Myocyte (in vitro differentiated cells): ENCODE results near the gene TBXA2R. TPM values are rescaled to one million over a fixed set of nuclear protein-coding genes. Genes with fewer than 3 reads are reported as not detected.

Source experiments
- DNase-seq: peaks from one replicate; pipeline ENCODE4 v3.0.0-alpha.2; 2012; ENCODE audit warnings: low read depth
- total RNA-seq: library from RNA; depleted of rRNA; stranded (reverse); fragments of >200 nt; gene quantifications from 2 replicates; pipeline ENCODE4 v1.2.3, GENCODE V29; 2014

TBXA2R gene
- total RNA-seq, 1 donor from 2014 or later: 0.16 TPM

DNA sequence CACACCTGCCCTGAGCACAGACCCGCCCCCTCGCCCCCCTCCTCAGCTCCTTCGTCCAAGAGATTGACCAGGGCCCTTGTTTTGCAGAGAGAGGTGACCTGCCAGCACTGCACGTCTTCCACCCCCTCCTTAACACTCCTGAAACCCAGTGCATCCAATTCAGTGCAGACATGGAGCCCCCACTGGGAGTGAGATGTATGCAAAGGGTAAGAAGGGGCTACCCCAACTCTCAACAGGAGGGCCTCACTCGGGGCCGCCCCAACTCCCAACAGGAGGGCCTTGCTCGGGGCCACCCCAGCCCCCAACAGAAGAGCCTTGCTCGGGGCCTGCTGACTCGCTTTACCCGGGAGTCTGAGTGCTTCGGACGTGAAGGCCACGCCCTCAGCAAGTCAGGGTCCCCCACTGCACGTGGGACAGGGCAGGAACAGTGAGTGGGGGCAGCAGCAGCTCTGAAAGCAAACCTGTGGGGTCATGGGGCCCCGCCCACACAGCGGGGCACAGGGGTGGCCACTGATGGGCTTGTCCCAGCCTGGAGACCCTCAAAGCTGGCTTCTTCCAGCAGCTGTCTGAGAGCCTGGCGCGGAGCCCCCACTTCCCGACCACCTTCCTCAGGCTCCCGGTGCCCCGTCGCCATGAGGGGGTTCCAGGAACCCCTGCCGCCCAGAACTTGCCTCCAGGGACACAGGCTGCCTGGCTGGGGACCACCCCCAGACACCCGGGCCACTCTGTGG is 14.3 kb upstream of the TBXA2R start:
- no peak for DNase-seq

DNA sequence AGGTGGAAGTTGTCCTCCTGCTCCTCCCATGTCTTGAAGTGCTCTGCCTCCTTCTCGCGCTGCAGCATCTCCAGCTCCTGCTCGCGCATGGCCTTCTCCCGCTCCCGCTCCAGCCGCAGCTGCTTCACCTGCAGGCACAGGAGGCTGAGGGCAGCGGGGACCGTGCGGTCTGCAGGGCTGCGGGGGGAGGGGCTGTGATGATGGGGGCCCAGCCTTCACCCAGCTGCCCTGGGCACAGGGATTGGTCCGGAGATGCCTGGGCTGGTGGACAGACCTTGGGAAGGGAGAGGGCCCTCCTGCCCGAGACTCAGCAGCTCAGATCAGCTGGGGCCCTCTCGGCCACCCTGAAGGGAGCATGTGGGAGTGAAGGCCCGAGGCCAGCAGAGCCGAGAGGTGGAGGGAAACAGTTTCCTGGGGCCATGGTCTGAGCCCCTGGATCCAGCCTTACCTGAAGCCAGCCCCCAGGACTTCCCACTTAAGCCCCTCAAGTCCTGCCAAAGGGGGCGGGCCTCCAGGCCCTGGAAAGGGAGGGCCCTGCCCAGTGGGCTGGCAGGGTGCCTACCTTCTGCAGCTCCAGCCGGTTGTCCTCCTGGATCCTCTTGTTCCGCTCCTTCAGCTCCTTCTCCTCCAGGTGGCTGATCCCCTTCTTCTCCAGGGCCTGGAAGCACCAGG is 13.6 kb upstream of the TBXA2R start:
- no peak for DNase-seq

DNA sequence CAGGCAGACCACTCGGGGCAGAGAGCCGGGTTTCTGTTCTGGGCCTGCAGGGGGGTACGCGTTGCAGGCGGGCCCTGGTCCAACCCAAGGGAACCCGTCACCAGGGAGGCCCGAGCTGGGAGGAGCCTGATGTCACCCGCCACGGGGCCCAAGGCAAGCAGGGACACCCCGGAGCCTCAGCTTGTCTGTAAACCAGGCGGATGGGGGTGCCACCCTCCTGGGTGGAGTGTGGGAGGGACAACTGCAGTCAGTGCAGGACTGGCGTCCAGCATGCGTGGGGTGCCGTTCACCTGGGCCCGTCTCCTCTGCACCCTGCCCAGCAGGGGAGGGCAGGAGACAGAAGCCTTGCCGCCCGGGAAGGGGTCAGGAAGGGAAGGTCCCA is 12.9 kb upstream of the TBXA2R start:
- no peak for DNase-seq

DNA sequence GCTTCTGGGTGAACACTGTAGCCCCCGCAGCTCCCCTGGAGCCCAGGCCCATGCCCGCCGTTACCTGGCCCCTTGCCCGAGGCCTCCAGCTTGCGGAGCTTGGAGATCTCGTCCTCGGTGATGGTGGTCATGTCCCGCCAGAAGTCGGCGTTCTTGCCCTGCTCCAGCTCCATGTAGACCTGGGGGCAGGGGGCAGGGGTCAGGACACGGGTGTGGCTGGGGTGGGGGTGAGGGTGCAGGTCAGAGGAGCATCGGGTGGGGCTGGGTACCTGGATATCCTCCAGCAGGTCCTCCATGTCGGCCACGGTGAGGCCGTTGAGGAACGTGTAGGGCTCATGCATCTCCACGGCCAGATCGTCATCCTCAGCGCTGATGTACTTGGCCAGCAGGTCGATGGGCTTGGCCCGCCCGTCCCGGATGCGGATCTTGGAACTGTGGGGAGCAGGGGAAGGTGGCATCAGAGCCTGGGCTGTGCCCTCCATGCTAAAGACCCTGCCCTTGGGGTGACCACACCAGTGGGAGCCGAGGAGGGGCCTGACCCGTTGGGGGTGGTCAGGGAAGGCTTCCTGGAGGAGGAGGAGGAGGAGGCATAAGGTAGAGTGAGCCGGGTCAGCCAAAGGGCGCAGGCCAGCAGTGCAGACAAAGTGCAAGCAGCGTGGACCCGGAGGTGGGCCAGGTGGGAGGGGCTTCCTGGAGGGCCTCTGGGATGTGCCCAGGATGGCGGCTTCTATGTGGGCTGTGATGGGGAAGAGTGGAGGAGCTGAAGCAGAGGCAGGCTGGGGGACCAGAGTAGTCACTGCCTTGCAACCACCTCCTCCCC is 12.3 kb upstream of the TBXA2R start:
- no peak for DNase-seq

DNA sequence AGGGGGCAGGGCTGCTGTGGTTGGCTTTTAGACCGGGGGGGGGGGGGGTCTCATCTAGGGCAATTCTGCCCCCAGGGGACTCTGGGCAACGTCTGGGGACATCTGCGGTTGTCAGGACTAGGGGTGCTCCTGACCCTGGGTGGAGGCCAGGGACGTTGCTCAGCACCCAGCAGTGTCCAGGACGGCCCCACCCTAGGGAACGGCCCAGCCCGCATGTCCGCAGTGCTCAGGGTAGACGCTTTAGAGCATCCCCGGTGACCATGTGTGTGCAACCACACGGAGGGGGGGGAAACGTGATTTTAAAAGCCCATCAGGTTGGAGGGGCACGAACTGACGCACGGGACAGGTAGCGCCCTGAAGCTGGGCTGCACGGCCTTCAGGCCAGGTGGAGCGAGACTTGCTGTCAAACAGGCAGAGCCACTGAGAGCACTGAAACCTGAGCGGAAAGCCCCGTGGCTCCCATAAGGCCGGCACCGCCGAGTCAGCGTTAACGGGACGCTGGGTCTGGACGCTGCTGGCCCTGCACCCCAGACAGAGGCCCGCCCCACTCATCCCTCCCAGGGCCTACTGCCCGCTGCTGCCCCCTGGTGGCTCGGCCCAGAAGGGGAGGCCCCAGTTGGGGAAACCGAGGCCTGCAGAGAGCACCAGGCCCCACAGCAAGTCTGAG is 11.6 kb upstream of the TBXA2R start:
- peak; percentile 39 for DNase-seq

DNA sequence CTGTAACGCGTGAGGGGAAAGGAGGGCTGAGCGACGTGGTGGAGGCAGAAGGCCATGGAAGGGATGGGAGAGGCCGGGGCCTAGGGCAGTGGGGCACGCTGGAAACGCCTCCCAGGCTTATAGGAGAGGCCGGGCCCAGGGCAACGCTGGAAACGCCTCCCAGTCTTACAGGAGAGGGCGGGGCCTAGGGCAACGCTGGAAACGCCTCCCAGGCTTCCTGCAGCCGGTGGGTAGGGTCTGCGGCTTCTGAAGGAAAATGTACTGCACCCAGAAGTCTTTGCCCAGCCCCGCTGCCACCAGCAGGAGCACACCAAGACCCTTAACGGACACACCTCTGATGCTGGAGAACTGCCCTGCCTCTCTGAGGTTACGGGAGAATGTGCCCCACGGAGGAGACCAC is 10.8 kb upstream of the TBXA2R start:
- no peak for DNase-seq

DNA sequence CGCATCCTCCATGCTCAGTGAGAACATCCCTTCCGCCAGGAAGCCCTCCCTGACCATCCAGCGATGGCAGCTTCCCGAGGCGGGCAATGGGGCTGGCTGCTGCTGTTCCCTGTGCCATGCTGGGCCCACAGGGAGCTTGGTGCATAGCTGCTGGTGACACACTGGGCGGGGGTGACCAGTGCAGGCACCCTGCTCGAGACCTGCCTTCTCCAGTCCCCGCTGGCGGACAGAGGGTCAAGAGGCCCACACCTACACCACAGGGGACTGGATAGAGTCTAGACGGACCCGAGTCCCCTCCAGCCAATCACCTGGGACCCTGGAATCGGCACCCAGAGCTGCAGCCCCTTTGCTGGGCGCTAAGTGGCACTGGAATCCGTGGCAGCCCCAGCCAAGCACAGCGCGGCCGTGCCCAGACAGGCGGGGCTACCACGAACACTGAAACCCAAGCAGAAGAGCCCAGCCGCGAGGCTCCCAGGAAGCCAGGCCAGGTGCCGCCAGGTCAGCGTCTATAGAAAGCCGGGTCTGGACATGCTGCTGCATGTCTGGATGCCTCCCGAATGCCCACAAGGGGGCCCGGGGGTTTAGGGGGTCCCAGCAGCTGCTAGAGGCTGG is 9.0 kb upstream of the TBXA2R start:
- DNase-seq: no peak

DNA sequence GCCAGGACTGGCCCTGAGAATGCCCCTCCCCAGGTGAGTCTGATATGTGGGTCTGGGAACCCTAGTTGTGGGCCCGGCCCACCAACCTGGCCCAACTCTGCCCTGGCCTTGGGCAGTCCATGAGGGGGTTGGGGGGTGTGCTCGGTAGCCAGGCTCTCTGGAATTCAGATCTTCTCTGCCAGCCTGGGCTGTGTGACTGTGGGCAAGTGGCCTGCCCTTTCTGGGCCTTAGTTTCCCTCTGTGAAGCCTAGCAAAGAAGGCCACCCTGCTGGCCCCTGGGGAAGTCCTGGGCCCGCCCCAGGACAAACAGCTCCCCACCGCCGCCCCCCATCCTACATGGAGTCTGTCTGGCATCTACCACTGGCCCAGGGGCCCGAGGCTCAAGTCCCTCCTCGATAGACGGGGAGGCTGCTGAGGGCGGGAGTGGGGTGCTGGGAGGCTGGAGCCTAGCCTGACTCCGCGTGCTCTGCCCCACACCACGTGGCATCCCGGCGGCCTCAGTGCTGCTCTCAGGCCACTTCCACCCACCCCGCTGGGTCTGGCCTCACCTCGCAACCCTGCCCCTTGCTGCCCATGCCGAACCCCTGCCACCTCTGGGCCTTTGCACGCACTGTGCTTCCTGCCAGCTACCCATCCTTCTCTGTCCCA is 8.3 kb upstream of the TBXA2R start:
- no peak for DNase-seq

DNA sequence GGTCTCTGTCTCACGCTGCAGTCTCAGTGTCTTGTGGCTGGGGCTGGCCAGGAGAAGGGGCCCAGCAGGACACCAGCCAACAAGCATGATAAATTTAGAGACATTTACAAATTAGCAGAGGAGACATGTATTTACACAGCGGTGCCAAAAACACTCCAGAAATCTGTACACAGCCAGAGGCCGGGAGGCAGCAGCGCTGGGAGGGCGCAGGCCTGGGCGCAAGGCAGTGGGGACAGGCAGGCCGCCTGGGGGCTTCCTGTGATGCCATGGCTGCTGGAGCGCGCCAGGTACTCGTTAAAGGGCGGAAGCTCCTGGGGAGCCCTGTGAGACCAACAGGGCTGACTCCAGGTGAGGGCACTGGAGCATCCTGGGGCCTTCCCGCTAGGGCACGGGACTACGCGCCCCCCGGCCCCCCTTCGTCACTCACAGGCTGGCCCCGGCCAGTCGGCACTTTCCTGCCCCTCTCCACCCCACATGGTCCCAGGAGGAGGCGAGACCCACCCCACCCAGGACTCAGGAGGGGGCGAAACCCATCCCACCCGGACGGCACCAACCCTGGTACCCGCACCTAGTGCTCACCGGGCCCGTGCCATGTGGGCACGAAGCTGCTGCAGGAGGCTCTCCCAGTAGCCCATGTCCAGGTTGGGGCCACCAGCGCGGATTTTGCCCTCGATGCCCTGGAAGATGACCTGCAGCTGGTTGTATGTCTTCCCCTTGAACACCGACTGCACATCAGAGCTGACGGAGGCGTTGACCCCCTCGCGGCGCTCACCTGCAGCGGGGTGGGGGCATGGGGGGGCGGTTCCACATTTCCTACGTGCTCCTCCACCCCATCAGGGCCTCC is 7.4 kb upstream of the TBXA2R start:
- no peak for DNase-seq

DNA sequence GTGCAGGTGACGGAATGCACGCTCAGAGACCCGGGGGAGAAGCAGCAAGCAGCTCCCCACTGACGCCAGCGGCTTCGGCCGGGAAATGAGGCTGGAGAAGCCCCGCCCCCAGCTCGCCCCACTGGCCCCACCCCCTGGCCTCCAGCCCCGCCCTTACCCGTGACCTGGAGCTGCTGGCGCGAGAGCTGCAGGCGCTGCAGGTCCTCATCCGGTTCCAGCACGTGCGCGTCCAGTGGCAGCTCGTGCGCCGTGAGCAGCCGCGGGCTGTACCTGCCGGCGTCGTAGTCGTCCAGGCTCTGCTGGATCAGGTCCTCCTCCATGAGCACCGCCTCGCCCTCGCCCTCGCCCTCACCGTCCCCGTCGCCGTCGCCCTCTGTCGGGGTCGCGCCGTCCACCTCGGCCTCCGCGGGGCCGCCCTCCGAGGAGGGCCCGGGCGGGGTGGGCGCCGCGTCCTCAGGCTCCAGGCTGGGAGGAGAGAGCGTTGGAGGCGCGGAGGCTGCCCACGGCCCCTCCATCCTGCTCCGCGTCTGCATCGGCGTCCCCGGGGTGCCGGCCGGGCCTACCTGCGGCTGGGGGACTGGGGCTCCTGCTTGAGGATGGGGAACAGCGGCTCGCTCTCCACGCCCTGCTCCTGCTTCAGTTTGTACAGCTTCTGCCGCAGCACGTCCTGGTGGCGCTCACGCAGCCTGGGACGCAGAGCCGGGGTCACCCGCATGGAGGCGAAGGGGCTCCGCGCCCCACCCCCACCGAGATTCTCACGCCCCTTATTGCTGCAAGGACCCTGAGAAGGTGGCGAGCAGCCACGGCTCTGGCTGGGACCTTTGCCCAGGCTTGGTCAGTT is 6.4 kb upstream of the TBXA2R start:
- no peak for DNase-seq

DNA sequence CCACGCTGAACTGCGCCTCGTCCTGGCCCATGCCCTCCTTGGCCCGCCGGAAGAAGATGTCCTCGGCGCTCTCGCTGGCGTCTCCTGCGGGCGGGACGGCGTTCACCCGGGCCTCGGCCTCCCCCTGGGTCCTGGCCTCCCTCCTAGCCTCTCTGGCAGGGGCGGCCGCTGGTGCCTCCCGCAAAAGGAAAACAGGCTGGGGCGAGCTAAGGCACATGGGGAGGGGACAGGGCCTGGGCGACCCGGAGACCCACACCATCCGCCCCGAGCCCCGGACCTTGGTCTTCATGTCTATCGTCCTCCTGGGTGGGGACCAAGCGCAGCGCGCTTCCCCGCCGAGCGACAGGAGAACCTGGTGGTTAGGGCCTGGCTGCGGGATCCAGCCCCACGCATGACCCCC is 5.7 kb upstream of the TBXA2R start:
- DNase-seq: no peak

DNA sequence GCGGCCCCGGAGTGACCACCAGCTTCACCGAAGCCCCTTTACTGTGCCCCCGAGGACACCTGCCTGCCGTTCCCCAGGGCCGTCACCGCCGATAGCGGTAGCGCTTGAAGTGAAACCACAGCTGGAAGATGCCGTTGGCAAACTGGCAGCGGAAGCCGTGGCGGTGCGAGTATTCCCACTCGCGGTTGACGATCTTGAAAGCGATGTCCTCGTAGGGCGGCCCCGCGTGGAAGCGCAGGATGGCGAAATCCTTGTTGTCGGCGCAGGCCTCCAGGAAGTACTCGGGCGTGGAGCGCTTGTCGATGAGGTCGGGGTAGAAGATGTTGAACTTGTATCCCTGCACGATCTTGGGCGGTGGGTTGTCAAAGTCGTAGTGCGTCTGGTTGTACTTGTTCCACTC is 5.2 kb upstream of the TBXA2R start:
- no peak for DNase-seq

DNA sequence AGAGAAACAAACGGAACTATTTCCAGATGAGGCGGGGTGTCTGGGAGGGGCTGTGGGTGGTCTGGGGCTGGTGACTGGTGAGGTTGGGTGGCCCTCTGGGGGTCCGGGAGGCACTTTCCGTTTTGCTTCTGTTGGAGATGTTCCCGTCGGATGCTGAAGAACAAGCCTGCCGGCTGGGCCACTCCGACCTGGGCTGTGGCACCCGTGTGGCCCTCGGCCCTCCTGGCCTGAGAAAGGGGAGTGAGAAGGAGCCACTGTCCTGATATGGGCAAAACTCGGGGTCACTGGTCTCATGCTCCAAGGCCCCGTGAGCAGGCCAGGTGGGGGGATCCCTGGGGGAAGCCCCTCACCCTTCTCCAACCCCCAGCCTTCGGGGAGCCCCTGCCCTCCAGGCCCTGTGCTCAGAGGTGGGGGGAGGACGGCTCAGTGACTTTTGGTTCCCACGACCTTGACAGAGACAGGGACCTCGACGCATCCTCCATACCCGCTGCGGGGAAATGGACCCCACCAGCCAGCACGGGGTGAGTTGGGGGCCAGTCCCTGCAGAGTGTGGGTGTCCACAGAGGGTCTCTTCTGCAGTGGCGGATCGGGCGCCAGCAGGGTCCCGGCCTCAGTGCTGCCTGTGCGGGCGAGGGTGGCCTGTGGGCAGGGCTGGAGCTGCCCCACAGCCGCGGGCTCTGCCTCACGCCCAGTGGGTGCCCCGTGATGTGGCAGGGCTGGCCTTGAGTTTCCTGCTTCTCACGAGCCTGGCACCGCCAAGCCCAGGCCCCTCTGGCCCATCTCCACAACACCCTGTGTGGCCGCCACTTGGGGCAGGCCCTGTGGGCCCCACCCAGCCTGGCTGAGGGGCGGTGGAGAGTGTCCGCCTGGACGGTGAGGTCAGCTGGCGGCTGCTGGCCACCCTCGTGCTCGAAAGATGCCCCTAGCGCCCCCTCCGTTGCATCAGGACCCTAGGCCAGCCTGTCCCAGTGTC is 4.4 kb upstream of the TBXA2R start:
- no peak for DNase-seq

DNA sequence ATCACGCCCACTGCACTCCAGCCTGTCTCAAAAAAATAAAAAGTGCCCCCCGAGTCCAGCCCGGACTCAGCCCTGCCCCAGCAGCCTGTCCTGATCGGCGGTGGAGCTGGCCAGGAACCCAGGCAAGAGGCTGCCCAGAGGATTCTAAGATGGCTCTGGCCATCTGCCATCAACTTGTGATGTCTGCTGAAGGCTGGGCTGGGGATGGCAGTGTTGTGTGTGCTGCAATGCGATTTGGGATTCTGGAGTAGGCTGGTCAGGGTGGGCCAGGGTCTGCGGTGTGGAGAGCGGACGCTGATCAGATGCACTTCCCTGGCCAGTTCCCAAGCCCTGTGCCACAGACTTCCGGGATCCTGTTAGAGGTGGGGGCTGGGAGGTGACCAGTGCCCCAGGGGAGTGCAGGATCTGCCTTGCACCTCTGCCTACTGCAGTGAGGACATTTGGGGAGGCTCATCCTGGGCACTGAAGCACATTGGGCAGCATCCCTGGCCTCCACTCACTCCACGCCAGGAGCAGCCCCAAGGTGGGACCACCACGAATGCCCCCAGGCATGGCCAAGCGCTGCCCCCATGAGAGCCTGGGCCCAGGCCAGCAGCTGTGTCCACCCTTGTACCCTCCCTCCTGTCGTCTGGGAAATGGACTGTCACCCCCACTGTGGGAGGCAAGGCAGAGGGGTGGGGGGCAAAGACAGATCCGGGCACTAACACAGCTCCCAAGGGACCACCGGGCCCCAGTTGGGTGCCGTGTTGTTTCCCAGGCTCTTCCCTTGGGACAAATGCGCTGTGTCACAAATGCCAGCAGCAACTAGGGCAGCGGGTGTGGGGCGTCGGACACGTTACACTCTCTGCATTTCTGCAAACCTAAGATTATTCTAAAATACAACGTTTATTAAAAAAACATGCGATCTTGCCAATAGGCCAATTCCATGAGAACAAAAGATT is 3.4 kb upstream of the TBXA2R start:
- DNase-seq: no peak

DNA sequence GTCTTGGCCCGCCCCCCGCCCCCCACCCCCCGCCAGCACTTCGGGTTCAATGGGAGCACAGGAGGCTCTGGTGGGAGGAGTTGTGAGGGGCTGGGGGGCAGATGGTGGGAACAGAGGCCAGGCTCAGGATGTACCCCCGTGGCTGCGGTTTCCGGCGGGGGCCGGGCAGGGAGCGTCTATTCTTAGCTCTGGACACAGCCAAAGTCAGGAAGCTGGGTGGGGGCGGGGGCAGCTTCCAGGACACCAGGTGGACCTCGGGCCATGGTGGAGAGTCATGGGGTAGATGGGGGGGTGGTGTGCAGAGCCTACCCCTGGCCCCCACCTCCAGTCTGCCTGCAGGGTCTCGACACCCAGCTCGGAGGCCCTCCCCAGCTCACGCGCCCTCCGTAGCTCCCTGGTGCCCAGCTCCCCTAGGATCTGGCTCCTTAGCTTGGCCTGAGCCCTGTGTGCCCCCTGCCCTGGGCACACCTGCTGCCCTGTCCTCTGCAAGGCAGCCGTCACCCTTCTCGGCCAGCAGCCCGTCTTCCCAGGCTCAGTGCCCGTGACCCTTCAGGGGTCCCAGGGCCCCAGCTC is 2.2 kb upstream of the TBXA2R start:
- peak; percentile 63 for DNase-seq

DNA sequence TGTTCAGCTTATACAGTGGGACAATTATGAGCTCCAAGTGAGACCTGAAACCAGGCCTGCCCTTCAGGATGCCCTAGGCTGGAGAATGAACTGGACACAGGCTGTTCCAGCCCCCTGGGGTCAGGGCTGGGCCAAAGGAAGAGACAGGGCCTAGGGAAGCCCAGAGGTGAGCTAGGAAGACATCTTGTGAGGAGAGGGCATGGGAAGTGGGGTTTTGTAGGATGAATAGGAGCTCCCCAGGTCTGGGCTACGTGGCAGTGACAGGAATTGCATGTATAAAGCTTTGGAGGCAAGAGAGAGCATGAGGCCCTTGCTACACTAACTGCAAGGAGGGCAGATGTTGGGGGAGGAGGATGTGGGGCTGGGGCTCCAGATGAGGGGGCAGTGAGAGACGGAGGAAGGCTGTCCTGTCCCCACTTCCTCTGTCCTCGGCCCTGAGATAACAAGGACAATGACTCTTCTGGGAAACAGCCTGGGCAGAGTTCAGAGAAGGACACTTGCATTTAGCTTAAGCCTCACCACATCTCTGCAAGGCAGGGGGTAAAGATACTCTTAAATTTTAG is 1.5 kb upstream of the TBXA2R start:
- no peak for DNase-seq
